Muscle of leg (tissue), 11 donors: ENCODE data around the gene MINDY4. TPM values are rescaled to one million over a fixed set of nuclear protein-coding genes. Genes with fewer than 3 reads are reported as not detected.
A peak's percentile ranks its signal among the peaks of the same experiment; 100 is the strongest.
"Not testable (repeated sequence)": the region's sequence is repeated elsewhere in the genome, so short reads cannot be mapped to it uniquely, and the experiment has no call there.

Source experiments
- DNase-seq: peaks from one replicate; pipeline ENCODE4 v3.0.0; 2013
- H3K27ac ChIP-seq: one replicate; pipeline ENCODE4 v1.5.1; 2013; ENCODE audit warnings: mild to moderate bottlenecking, low read length, control low read depth
- H3K27me3 ChIP-seq: one replicate; pipeline ENCODE4 v1.6.1; 2013; ENCODE audit warnings: low read length; ENCODE audit not compliant: control insufficient read depth, insufficient read depth
- H3K36me3 ChIP-seq: one replicate; pipeline ENCODE4 v1.6.1; 2013; ENCODE audit warnings: low read length; ENCODE audit not compliant: control insufficient read depth, insufficient read depth
- H3K4me1 ChIP-seq: one replicate; pipeline ENCODE4 v1.6.1; 2013; ENCODE audit warnings: low read length; ENCODE audit not compliant: control insufficient read depth, insufficient read depth
- H3K4me3 ChIP-seq: one replicate; pipeline ENCODE4 v1.5.1; 2013; ENCODE audit warnings: low read length, control low read depth
- H3K9me3 ChIP-seq: replicated peaks from 2 replicates; pipeline ENCODE4 v1.6.1; 2013; ENCODE audit warnings: low read depth, low read length; ENCODE audit not compliant: control insufficient read depth
- WGBS: methylation state at CpG from one replicate; pipeline ENCODE4 v1.1.5; 2013; ENCODE audit warnings: missing lambda C conversion rate; ENCODE audit not compliant: insufficient coverage; 5-methylcytosine and 5-hydroxymethylcytosine counted together
- polyA plus RNA-seq, 8 donors: library from polyadenylated mRNA; unstranded; fragments of 120-200 nt; gene quantifications; one replicate each; pipeline versions ENCODE4 v1.2.1 to v1.2.3, GENCODE V29; 2013; ENCODE audit warnings: inconsistent platforms in 1 of 8, low replicate concordance in 1 of 8; ENCODE audit not compliant: insufficient read length in 8 of 8, insufficient read depth in 1 of 8
- total RNA-seq: library from RNA; stranded (reverse); fragments of 120-200 nt; gene quantifications from one replicate; pipeline ENCODE4 v1.2.4, GENCODE V29; 2013

The MINDY4 gene
- total and polyA plus RNA-seq, 9 donors = 4.0 to 6.6 (median 5.7) TPM

DNA sequence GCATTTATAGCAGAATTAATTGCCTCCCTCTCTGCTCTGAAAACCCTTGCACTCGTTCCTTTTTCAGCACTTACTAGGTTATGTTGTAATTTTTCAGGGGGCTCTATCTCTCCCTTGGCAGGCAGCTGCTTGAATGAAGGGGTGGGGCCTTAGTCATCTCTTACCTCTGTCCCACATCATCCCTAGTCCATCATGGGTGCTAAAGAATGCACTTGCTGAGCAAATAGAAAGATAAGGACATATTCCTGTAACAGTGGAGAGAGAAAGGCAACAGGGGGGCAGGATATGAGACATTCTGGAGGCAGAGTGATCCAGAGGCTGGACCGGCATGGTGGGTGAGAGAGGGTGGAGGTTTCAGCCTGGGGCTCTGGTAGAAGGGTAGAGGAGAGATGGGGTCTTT, 60.0 kb downstream of the MINDY4 start:
- no peak for DNase-seq
- Histone ChIP-seq H3K36me3 (no peaks in the 10 kb centered on the region), H3K27me3 (no peaks in the 10 kb centered on the region), H3K27ac (no peak overlapping the region), H3K4me3 (no peak overlapping the region), H3K4me1 (peaks cover 2% of the 10 kb centered on the region), H3K9me3 (peaks cover 9% of the 10 kb centered on the region)
- 100% methylated on average over 1 of the region's 2 CpGs for WGBS

DNA sequence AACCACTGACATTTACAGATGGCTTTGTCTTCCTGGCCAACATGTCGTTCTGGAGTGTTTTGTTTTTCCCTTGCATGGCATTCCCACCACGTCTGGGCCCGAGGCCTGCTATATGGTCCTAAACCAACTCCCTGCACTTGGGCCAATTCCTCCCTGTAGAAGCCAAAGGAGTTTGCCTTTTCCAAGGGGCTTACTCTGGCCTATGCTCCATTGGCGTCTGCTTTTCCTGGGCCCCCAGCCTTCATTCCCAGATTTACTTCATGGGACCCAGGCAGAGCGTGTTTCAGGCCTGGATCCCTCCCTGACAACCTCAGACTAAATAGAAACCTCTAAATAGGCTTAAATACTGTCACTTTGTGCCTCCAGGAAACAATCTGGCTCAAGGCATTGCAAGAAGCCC, 60.7 kb downstream of the MINDY4 start:
- Histone ChIP-seq H3K9me3 (peaks cover 9% of the 10 kb centered on the region), H3K27me3 (no peaks in the 10 kb centered on the region), H3K4me3 (no peak overlapping the region), H3K4me1 (no peaks in the 10 kb centered on the region), H3K27ac (no peak overlapping the region), H3K36me3 (no peaks in the 10 kb centered on the region)
- DNase-seq = no peak
- 75% methylated on average over 4 of the region's 5 CpGs for WGBS

DNA sequence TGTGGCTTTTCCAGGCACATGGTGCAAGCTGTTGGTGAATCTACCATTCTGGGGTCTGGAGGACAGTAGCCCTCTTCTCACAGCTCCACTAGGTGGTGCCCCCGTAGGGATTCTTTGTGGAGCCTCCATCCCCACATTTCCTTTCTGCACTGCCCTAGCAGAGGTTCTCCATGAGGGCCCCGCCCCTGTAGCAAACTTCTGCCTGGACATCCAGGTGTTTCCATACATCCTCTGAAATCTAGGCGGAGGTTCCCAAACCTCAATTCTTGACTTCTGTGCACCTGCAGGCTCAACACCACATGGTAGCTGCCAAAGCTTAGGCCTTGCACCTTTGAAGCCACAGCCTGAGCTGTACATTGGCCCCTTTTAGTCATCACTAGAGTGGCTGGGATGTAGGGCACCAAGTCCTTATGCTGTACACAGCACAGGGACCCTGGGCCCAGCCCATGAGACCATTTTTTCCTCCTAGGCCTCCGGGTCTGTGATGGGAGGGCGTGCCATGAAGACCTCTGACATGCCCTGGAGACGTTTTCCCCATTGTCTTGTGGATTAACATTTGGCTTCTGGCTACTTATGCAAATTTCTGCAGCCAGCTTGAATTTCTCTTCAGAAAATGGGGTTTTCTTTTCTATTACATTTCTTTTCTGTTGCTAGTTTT, 62.9 kb downstream of the MINDY4 start:
- H3K36me3 ChIP-seq = not testable (repeated sequence)

DNA sequence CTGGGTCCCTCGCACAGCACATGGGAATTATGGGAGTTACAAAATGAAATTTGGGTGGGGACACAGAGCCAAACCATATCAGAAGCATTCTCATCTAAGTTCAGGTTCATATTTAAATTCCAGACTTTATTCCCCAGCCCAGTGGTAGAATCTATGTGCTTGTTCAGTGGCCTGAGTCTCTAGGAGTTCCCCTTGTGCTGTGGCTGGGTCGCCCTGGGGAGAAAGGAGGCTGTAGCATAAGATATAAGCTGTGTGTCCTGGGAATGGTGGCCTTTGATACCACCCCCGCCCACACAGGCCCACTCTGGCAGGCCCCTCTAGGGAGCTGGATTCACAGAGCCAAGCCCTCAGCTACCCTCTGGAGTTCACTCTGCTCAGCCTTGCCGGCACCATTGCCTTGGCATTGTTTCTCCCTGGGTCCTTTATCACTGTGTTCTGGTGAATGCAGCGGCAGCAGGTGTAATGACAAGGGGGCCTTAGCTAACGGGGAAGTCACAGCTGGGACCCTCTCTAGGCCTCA, 64.2 kb downstream of the MINDY4 start:
- Histone ChIP-seq H3K9me3 (peaks cover 9% of the 10 kb centered on the region), H3K4me3 (no peak overlapping the region), H3K36me3 (peaks cover 4% of the 10 kb centered on the region), H3K27ac (no peak overlapping the region), H3K4me1 (peaks cover 2% of the 10 kb centered on the region), H3K27me3 (no peaks in the 10 kb centered on the region)
- no peak for DNase-seq
- WGBS = 96% methylated on average over 2 of the region's 6 CpGs

More for the DNA sequence above, 62.9 kb downstream of the MINDY4 start:
- H3K9me3 ChIP-seq, H3K4me1 ChIP-seq, H3K4me3 ChIP-seq, H3K27me3 ChIP-seq, DNase-seq, H3K27ac ChIP-seq: not testable (repeated sequence)
- 96% methylated on average over 4 of the region's 6 CpGs for WGBS

DNA sequence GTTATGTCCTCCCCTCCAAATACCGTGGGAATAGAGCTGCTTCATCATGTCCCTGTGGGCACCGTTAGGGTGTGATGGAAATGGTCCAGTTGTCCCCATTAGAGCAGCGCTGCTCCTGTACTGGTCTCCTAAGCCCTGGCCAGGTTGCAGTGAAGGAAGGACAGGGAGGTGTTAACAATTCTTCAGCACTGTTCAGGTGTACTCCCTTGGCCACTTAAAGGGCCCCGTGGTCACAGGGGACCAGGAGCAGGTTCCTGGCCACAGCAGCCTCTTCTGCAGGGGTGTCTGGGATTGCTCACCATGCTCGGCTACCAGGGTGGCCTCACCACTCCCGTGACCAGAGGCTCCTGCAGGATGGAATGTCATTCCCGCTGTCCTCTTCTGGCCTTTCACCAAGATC, 65.8 kb downstream of the MINDY4 start:
- H3K27me3 ChIP-seq = no peaks in the 10 kb centered on the region
- H3K27ac ChIP-seq = no peak overlapping the region
- peaks cover 8% of the 10 kb centered on the region for H3K4me1 ChIP-seq
- no peak overlapping the region for H3K4me3 ChIP-seq
- H3K36me3 ChIP-seq = peaks cover 7% of the 10 kb centered on the region
- H3K9me3 ChIP-seq = peaks cover 9% of the 10 kb centered on the region
- WGBS = 70% methylated on average over 4 of the region's 7 CpGs
- no peak for DNase-seq

DNA sequence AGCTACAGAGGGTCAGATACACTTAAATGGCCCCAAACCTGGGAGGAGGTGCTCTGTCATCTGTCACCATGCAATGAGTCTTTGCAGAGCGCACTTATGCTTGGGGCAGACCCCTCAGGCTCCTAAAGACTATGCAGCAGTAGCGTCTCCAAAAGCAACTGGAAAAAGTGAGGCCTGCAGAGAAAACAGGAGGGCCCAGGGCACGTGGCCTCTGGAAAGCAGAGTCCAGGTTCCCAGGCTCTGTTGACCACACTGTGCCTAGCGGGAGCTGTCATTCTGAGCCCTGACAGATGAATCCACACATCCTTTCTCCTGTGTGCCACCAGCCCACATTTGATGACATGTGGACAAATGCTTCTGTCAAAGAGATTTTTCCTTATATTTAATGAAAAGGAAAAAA, 66.4 kb downstream of the MINDY4 start:
- no peak for DNase-seq
- peaks cover 8% of the 10 kb centered on the region for H3K4me1 ChIP-seq
- no peaks in the 10 kb centered on the region for H3K27me3 ChIP-seq
- peaks cover 9% of the 10 kb centered on the region for H3K9me3 ChIP-seq
- H3K36me3 ChIP-seq = peaks cover 12% of the 10 kb centered on the region
- 84% methylated on average over 4 of the region's 4 CpGs for WGBS
- H3K4me3 ChIP-seq = no peak overlapping the region
- H3K27ac ChIP-seq = no peak overlapping the region

DNA sequence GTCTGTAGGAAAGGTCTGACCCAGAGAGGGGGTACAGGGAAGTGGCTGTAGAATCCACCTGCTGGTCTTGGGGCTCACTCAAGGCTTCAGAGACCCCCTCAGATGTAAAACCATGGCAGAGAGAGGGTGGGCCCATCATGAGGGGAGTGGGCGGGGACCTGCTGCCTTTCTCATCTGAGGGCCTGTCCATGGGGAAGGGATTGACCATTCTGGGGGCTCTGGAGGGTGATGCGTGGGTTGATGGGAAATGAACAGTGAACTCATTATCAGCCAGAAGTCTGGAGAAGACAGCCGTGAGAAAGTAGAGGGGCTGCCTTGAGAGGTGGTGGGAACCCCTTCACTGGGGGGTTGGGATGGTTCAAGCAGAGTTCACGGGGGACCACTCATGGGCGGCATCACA, 66.8 kb downstream of the MINDY4 start:
- no peak overlapping the region for H3K4me3 ChIP-seq
- H3K9me3 ChIP-seq = peaks cover 9% of the 10 kb centered on the region
- WGBS = 94% methylated on average over 3 of the region's 5 CpGs
- peaks cover 12% of the 10 kb centered on the region for H3K4me1 ChIP-seq
- H3K27ac ChIP-seq = no peak overlapping the region
- peaks cover 16% of the 10 kb centered on the region for H3K36me3 ChIP-seq
- H3K27me3 ChIP-seq = no peaks in the 10 kb centered on the region
- DNase-seq = no peak

DNA sequence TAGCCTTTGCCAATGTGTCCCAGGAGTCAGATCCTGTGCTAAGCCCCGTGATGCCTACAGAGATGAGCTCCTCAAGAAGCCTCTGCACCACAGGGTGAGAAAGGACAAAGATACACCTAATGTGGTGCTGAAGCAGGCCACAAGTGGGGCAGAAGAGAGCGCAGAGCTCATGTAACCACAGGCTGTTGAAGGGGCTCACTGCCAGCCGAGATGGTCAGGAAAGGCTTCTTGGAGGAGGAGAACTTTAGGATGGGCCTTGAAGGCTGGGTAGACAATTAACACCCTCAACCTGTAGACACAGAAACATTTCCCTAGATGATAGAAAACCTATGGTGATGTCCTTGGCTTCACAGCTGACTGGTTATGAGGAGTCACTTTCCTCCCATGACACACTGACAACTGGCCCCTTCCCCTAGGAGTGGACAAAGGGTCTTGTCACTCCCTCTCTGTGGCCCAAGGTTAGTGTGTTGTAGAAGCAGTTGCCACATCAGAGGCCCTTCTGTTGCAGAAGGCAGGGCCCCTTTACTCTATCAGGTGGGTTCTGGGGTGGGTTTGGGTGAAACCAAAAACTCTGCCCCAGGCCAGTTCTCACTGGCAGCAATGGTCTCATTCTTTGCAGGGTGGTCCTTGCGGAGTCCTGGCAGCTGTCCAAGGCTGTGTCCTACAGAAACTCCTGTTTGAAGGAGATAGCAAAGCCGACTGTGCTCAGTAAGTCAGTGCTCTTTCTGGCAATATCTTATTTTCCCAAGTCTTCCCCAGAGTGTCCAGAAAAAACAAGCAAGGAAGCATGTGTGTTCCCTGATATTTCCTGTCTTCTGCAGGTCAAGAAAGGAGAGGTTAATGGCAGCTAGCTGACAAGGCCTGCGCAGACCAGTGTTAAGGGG, 69.2 kb downstream of the MINDY4 start:
- 88% methylated on average over 4 of the region's 6 CpGs for WGBS
- Histone ChIP-seq H3K36me3 (peaks cover 17% of the 10 kb centered on the region), H3K27me3 (no peaks in the 10 kb centered on the region), H3K4me3 (no peak overlapping the region), H3K9me3 (no peaks in the 10 kb centered on the region), H3K27ac (peak overlapping the region; percentile 7), H3K4me1 (peaks cover 23% of the 10 kb centered on the region)
- no peak for DNase-seq

DNA sequence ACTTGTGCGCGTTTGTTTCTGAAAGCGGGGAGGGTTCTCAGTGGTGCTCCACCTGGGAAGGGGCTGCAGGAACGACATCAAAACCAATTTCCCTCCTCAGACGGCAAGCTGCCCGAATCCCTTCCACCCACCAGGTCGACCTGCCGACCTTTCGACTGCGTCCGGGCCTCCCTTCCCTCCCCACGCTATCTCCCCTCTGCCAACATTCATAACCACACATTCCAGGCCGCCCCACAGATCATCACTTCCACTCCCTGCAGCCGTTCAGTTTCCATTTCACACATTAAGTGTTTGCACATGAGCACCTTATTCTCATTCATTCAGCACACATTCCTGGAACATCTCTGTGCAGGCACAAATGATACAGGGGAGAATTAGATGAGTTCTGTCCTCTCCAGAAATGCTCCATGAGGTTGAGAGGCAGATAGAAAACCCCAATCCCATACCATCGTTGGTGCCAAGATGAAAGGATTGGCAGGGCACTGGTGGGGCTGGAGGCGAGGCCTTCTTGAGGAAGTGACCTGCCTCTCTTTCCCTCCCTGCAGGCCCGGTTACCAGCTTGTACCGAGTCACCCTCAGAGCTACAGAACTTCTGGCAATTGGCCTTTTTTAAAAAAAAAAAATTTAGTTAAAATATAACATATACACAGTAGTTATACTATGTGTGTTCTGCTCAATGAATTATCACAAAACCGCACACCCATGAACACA, 70.0 kb downstream of the MINDY4 start:
- H3K9me3 ChIP-seq = no peaks in the 10 kb centered on the region
- 38% methylated on average over 13 of the region's 19 CpGs for WGBS
- peaks cover 30% of the 10 kb centered on the region for H3K4me1 ChIP-seq
- no peaks in the 10 kb centered on the region for H3K27me3 ChIP-seq
- H3K27ac ChIP-seq = peak overlapping the region; percentile 3
- peaks cover 17% of the 10 kb centered on the region for H3K36me3 ChIP-seq
- no peak overlapping the region for H3K4me3 ChIP-seq
- DNase-seq = peak; percentile 47
